Neural cell (in vitro differentiated cells): Measurements from ENCODE around the gene NCAPD2. TPM values are rescaled to one million over a fixed set of nuclear protein-coding genes. Genes with fewer than 3 reads are reported as not detected.
"Not testable (repeated sequence)": the region's sequence is repeated elsewhere in the genome, so short reads cannot be mapped to it uniquely, and the experiment has no call there.

ENCODE experiments used
- H2AFZ ChIP-seq: fragments of 200-600, 300-800 bp; sonication (generic), shearing (Covaris generic); 2 replicates; pipeline ENCODE4 v1.6.0; 2014; ENCODE audit warnings: low read depth, mild to moderate bottlenecking, antibody characterized with exemption, low read length, moderate library complexity
- H3F3A ChIP-seq: fragments of 200-600 bp; shearing (Covaris generic); 2 replicates; pipeline ENCODE4 v1.6.1; 2016; ENCODE audit warnings: mild to moderate bottlenecking, moderate library complexity, mixed read lengths, antibody characterized with exemption, low read length; ENCODE audit not compliant: insufficient read depth, poor library complexity, severe bottlenecking
- H3K27ac ChIP-seq: fragments of 200-600, 300-800 bp; sonication (generic), shearing (Covaris generic); 2 replicates; pipeline ENCODE4 v1.5.1; 2014; ENCODE audit warnings: mild to moderate bottlenecking, low read length, moderate library complexity
- H3K27me3 ChIP-seq: fragments of 300-800, 200-600 bp; sonication (generic), shearing (Covaris generic); 2 replicates; pipeline ENCODE4 v1.6.0; 2014; ENCODE audit warnings: mild to moderate bottlenecking, low read depth, low read length, moderate library complexity; ENCODE audit not compliant: insufficient read depth
- H3K36me3 ChIP-seq: fragments of 300-800, 200-600 bp; sonication (generic), shearing (Covaris generic); 2 replicates; pipeline ENCODE4 v1.5.1; 2014; ENCODE audit warnings: mild to moderate bottlenecking, antibody characterized with exemption, low read length, moderate library complexity; ENCODE audit not compliant: insufficient read depth
- H3K4me2 ChIP-seq: fragments of 300-800, 200-600 bp; sonication (generic), shearing (Covaris generic); 2 replicates; pipeline ENCODE4 v1.6.0; 2014; ENCODE audit warnings: mild to moderate bottlenecking, low read length
- H3K4me3 ChIP-seq: fragments of 300-800, 200-600 bp; sonication (generic), shearing (Covaris generic); 2 replicates; pipeline ENCODE4 v1.5.1; 2014; ENCODE audit warnings: mild to moderate bottlenecking, low read length, moderate library complexity
- H3K79me2 ChIP-seq: fragments of 200-600 bp; shearing (Covaris generic); replicated peaks from 2 replicates; pipeline ENCODE4 v1.6.0; 2014; ENCODE audit warnings: mild to moderate bottlenecking, low read length, moderate library complexity; ENCODE audit not compliant: insufficient read depth
- H3K9ac ChIP-seq: fragments of 300-800, 200-600 bp; sonication (generic), shearing (Covaris generic); 2 replicates; pipeline ENCODE4 v1.6.1; 2016; ENCODE audit warnings: mild to moderate bottlenecking, low read length, mixed read lengths
- H3K9me2 ChIP-seq: fragments of 200-600 bp; shearing (Covaris generic); 2 replicates; pipeline ENCODE4 v1.6.1; 2016; ENCODE audit warnings: mild to moderate bottlenecking, low read length, mixed read lengths; ENCODE audit not compliant: insufficient read depth
- H3K9me3 ChIP-seq: fragments of 200-600, 300-800 bp; sonication (generic), shearing (Covaris generic); 2 replicates; pipeline ENCODE4 v1.6.1; 2016; ENCODE audit warnings: mild to moderate bottlenecking, mixed run types, low read length, moderate library complexity, mixed read lengths
- H4K20me1 ChIP-seq: fragments of 200-600 bp; shearing (Covaris generic); 2 replicates; pipeline ENCODE4 v1.6.1; 2016; ENCODE audit warnings: mild to moderate bottlenecking, mixed run types; ENCODE audit not compliant: insufficient read depth
- EP300 ChIP-seq: fragments of 450-650 bp; conservative IDR thresholded peaks from 2 replicates; pipeline ENCODE4 v1.6.1; 2014; ENCODE audit warnings: antibody characterized with exemption, mild to moderate bottlenecking, moderate library complexity; ENCODE audit not compliant: poor library complexity, severe bottlenecking
- MXI1 ChIP-seq: fragments of 450-650 bp; conservative IDR thresholded peaks from 2 replicates; pipeline ENCODE4 v1.6.1; 2014; ENCODE audit warnings: antibody characterized with exemption, mild to moderate bottlenecking; ENCODE audit not compliant: poor library complexity, severe bottlenecking
- POLR2AphosphoS5 ChIP-seq: IDR thresholded peaks from 2 replicates; pipeline ENCODE4 v1.6.1; 2012
- SMC3 ChIP-seq: fragments of 450-650 bp; conservative IDR thresholded peaks from 2 replicates; pipeline ENCODE4 v1.6.1; 2014; ENCODE audit warnings: antibody characterized with exemption, mild to moderate bottlenecking, moderate library complexity; ENCODE audit not compliant: poor library complexity
- TAF1 ChIP-seq: IDR thresholded peaks from 2 replicates; pipeline ENCODE4 v1.6.1; 2012; ENCODE audit warnings: low read depth
- polyA plus RNA-seq: library from polyadenylated mRNA; depleted of rRNA; stranded (reverse); fragments of >200 nt; gene quantifications from 2 replicates; pipeline ENCODE4 v1.2.3, GENCODE V29; 2014
- TF ChIP-seq, protein P1 (sequence below): fragments of 450-650 bp; IDR thresholded peaks from 2 replicates; pipeline ENCODE4 v1.5.1; 2014; ENCODE audit warnings: antibody characterized with exemption, mild to moderate bottlenecking, moderate library complexity; ENCODE audit not compliant: poor library complexity, severe bottlenecking
- TF ChIP-seq, protein P2 (sequence below): IDR thresholded peaks from 2 replicates; pipeline ENCODE4 v1.6.1; 2012; ENCODE audit warnings: borderline replicate concordance

Gene NCAPD2
- polyA plus RNA-seq, 1 donor from 2014 or later: 4.5 TPM

- not testable (repeated sequence) for H3K36me3 ChIP-seq, H2AFZ ChIP-seq, H3F3A ChIP-seq, H3K4me2 ChIP-seq, H3K9me3 ChIP-seq, H3K27ac ChIP-seq, H3K9me2 ChIP-seq, H3K9ac ChIP-seq, H4K20me1 ChIP-seq, H3K27me3 ChIP-seq, H3K4me3 ChIP-seq
- TF ChIP-seq, protein P1, sequence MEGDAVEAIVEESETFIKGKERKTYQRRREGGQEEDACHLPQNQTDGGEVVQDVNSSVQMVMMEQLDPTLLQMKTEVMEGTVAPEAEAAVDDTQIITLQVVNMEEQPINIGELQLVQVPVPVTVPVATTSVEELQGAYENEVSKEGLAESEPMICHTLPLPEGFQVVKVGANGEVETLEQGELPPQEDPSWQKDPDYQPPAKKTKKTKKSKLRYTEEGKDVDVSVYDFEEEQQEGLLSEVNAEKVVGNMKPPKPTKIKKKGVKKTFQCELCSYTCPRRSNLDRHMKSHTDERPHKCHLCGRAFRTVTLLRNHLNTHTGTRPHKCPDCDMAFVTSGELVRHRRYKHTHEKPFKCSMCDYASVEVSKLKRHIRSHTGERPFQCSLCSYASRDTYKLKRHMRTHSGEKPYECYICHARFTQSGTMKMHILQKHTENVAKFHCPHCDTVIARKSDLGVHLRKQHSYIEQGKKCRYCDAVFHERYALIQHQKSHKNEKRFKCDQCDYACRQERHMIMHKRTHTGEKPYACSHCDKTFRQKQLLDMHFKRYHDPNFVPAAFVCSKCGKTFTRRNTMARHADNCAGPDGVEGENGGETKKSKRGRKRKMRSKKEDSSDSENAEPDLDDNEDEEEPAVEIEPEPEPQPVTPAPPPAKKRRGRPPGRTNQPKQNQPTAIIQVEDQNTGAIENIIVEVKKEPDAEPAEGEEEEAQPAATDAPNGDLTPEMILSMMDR: peak; percentile 51
- peaks cover 18% of the 10 kb centered on the region for H3K79me2 ChIP-seq
These were observed 64.3 kb downstream of the NCAPD2 start for GRCh38 chr12:6558014-6558760.

DNA sequence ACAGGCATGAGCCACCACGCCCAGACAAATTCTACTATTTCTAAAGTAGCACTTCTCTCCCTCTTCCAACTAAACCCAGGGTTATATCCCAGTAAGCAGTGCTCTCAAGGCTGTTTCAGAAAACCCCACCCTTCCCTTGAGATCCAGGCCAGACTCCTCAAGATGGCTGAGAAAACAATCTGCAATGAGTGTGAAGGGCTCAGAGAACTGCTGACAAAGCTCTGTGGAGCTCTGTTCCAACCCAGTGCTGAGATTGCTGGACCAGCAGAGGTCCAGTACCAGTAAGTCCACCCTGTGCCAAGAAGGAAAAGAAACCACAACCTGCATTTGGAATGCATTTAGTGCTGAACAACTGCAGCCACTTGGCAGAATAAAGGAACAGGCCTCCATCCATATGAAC is 65.6 kb downstream of the NCAPD2 start:
- H3K79me2 ChIP-seq: peaks cover 6% of the 10 kb centered on the region

GRCh38 chr12:6560501-6561205 is 66.8 kb downstream of the NCAPD2 start:
- Histone ChIP-seq H3K79me2 (no peaks in the 10 kb centered on the region), H3K4me2 (no peak overlapping the region), H3F3A (no peaks in the 10 kb centered on the region), H3K27ac (no peak overlapping the region), H4K20me1 (no peaks in the 10 kb centered on the region), H3K9ac (no peak overlapping the region), H3K9me2 (no peaks in the 10 kb centered on the region), H3K9me3 (no peaks in the 10 kb centered on the region), H3K36me3 (no peaks in the 10 kb centered on the region), H2AFZ (no peak overlapping the region), H3K27me3 (no peaks in the 10 kb centered on the region), H3K4me3 (no peak overlapping the region)
- TF ChIP-seq, protein P2, sequence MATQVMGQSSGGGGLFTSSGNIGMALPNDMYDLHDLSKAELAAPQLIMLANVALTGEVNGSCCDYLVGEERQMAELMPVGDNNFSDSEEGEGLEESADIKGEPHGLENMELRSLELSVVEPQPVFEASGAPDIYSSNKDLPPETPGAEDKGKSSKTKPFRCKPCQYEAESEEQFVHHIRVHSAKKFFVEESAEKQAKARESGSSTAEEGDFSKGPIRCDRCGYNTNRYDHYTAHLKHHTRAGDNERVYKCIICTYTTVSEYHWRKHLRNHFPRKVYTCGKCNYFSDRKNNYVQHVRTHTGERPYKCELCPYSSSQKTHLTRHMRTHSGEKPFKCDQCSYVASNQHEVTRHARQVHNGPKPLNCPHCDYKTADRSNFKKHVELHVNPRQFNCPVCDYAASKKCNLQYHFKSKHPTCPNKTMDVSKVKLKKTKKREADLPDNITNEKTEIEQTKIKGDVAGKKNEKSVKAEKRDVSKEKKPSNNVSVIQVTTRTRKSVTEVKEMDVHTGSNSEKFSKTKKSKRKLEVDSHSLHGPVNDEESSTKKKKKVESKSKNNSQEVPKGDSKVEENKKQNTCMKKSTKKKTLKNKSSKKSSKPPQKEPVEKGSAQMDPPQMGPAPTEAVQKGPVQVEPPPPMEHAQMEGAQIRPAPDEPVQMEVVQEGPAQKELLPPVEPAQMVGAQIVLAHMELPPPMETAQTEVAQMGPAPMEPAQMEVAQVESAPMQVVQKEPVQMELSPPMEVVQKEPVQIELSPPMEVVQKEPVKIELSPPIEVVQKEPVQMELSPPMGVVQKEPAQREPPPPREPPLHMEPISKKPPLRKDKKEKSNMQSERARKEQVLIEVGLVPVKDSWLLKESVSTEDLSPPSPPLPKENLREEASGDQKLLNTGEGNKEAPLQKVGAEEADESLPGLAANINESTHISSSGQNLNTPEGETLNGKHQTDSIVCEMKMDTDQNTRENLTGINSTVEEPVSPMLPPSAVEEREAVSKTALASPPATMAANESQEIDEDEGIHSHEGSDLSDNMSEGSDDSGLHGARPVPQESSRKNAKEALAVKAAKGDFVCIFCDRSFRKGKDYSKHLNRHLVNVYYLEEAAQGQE: no peak
- TF ChIP-seq POLR2AphosphoS5: no peak
- no peak for TF ChIP-seq EP300
- TF ChIP-seq TAF1: no peak
- no peak for TF ChIP-seq SMC3

More for the DNA sequence above, 65.6 kb downstream of the NCAPD2 start:
- TF ChIP-seq MXI1 (no peak), EP300 (no peak), SMC3 (no peak)
- TF ChIP-seq, protein P2: no peak
- Histone ChIP-seq H3K9me3 (no peaks in the 10 kb centered on the region), H3K9me2 (no peaks in the 10 kb centered on the region), H3K9ac (no peak overlapping the region), H2AFZ (no peak overlapping the region), H3K27ac (no peak overlapping the region), H4K20me1 (no peaks in the 10 kb centered on the region), H3K27me3 (no peaks in the 10 kb centered on the region), H3K4me3 (no peak overlapping the region), H3K36me3 (no peaks in the 10 kb centered on the region), H3K4me2 (no peak overlapping the region), H3F3A (no peaks in the 10 kb centered on the region)
